Activated CD4-positive, alpha-beta memory T cell treated with anti-CD3 and anti-CD28 coated beads, Interleukin-2, amount 10 ng/mL, durations not matched to agents 7 days and 5 days (primary cell): ENCODE measurements around the gene SPATA12. TPM values are rescaled to one million over a fixed set of nuclear protein-coding genes. Genes with fewer than 3 reads are reported as not detected.

Experiments
- CTCF ChIA-PET: fragments of 350-600 bp; sonication (Branson Sonifier 250); formaldehyde crosslinking; loops from one replicate; lab custom pipeline; 2021; ENCODE audit warnings: antibody characterized with exemption, inconsistent platforms; lab: Charles Lee
- POLR2A ChIA-PET: fragments of 350-600 bp; sonication (Branson Sonifier 250); formaldehyde crosslinking; loops from one replicate; lab custom pipeline; 2021; ENCODE audit warnings: antibody characterized with exemption; lab: Charles Lee
- DNase-seq: peaks from one replicate; pipeline ENCODE4 v3.0.0-alpha.2; 2020
- H3K27ac Mint-ChIP-seq: one replicate; pipeline ENCODE4 v1.8.0; 2021; ENCODE audit warnings: mild to moderate bottlenecking, mixed read lengths
- H3K27me3 Mint-ChIP-seq: one replicate; pipeline ENCODE4 v1.8.0; 2021; ENCODE audit warnings: mixed read lengths
- H3K36me3 Mint-ChIP-seq: one replicate; pipeline ENCODE4 v1.8.0; 2021; ENCODE audit warnings: low read depth, mixed read lengths
- H3K4me1 Mint-ChIP-seq: one replicate; pipeline ENCODE4 v1.8.0; 2021; ENCODE audit warnings: mixed read lengths
- H3K4me3 Mint-ChIP-seq: one replicate; pipeline ENCODE4 v1.8.0; 2021; ENCODE audit warnings: mild to moderate bottlenecking, mixed read lengths
- H3K9me3 Mint-ChIP-seq: one replicate; pipeline ENCODE4 v1.8.0; 2021; ENCODE audit warnings: mixed read lengths
- total RNA-seq, 2 experiments: library from RNA; stranded (reverse); gene quantifications; one replicate each; pipeline ENCODE4 v1.2.3, GENCODE V29; 2021

Gene SPATA12
- total RNA-seq, 2 experiments from 2014 or later, result not detected

- Mint-ChIP-seq H3K9me3 (no peaks in the 10 kb centered on the region), H3K36me3 (no peaks in the 10 kb centered on the region), H3K4me3 (no peak overlapping the region), H3K27me3 (peaks cover 6% of the 10 kb centered on the region), H3K4me1 (no peaks in the 10 kb centered on the region), H3K27ac (no peak overlapping the region)
- CTCF ChIA-PET, result no interaction called here
- POLR2A ChIA-PET, result no interaction called here
- DNase-seq, result no peak
Observed at GRCh38 chr3:57031631-57032541, 28.6 kb upstream of the SPATA12 start.

GRCh38 chr3:57036952-57037351 lies 23.5 kb upstream of the SPATA12 start:
- DNase-seq, result no peak
- ChIA-PET POLR2A (no interaction called here), CTCF (no interaction called here)
- Mint-ChIP-seq H3K36me3 (no peaks in the 10 kb centered on the region), H3K27me3 (peaks cover 25% of the 10 kb centered on the region), H3K27ac (no peak overlapping the region), H3K4me1 (peaks cover 2% of the 10 kb centered on the region), H3K4me3 (no peak overlapping the region), H3K9me3 (no peaks in the 10 kb centered on the region)

- CTCF ChIA-PET, result no interaction called here
- peaks cover 25% of the 10 kb centered on the region for H3K27me3 Mint-ChIP-seq
- no peak overlapping the region for H3K27ac Mint-ChIP-seq
- H3K9me3 Mint-ChIP-seq, result no peaks in the 10 kb centered on the region
- H3K4me3 Mint-ChIP-seq, result no peak overlapping the region
- H3K36me3 Mint-ChIP-seq, result no peaks in the 10 kb centered on the region
- POLR2A ChIA-PET, result no interaction called here
- no peak for DNase-seq
- H3K4me1 Mint-ChIP-seq, result peaks cover 2% of the 10 kb centered on the region
Observed at GRCh38 chr3:57038466-57039164, 21.8 kb upstream of the SPATA12 start.

- H3K4me3 Mint-ChIP-seq, result no peak overlapping the region
- DNase-seq, result no peak
- H3K4me1 Mint-ChIP-seq, result peaks cover 2% of the 10 kb centered on the region
- no peaks in the 10 kb centered on the region for H3K9me3 Mint-ChIP-seq
- H3K27me3 Mint-ChIP-seq, result peaks cover 27% of the 10 kb centered on the region
- no peaks in the 10 kb centered on the region for H3K36me3 Mint-ChIP-seq
- no peak overlapping the region for H3K27ac Mint-ChIP-seq
- ChIA-PET POLR2A (no interaction called here), CTCF (interaction anchor here (0.8 kb wide), 1 partner anchor 58 kb away, joined by 3 read pairs; no protein-coding TSS in a partner anchor)
Observed at GRCh38 chr3:57041674-57042073, 18.8 kb upstream of the SPATA12 start.

- DNase-seq, result no peak
- H3K36me3 Mint-ChIP-seq, result no peaks in the 10 kb centered on the region
Observed at GRCh38 chr3:57043518-57043917, 16.9 kb upstream of the SPATA12 start.

GRCh38 chr3:57046101-57046765 lies 14.2 kb upstream of the SPATA12 start:
- Mint-ChIP-seq H3K4me3 (no peak overlapping the region), H3K27ac (no peak overlapping the region), H3K27me3 (peaks cover 12% of the 10 kb centered on the region), H3K4me1 (no peaks in the 10 kb centered on the region), H3K9me3 (no peaks in the 10 kb centered on the region), H3K36me3 (no peaks in the 10 kb centered on the region)
- DNase-seq, result no peak
- ChIA-PET CTCF (no interaction called here), POLR2A (no interaction called here)

More at GRCh38 chr3:57043518-57043917, 16.9 kb upstream of the SPATA12 start:
- no peak overlapping the region for H3K4me3 Mint-ChIP-seq
- ChIA-PET POLR2A (no interaction called here), CTCF (no interaction called here)
- no peak overlapping the region for H3K27ac Mint-ChIP-seq
- peaks cover 2% of the 10 kb centered on the region for H3K4me1 Mint-ChIP-seq
- no peaks in the 10 kb centered on the region for H3K9me3 Mint-ChIP-seq
- peaks cover 27% of the 10 kb centered on the region for H3K27me3 Mint-ChIP-seq

GRCh38 chr3:57048052-57048671 lies 12.3 kb upstream of the SPATA12 start:
- H3K4me1 Mint-ChIP-seq, result no peaks in the 10 kb centered on the region
- POLR2A ChIA-PET, result no interaction called here
- no peak for DNase-seq
- H3K36me3 Mint-ChIP-seq, result no peaks in the 10 kb centered on the region
- CTCF ChIA-PET, result no interaction called here
- no peak overlapping the region for H3K27ac Mint-ChIP-seq
- no peak overlapping the region for H3K4me3 Mint-ChIP-seq
- H3K9me3 Mint-ChIP-seq, result no peaks in the 10 kb centered on the region
- H3K27me3 Mint-ChIP-seq, result peaks cover 6% of the 10 kb centered on the region

- peaks cover 9% of the 10 kb centered on the region for H3K27me3 Mint-ChIP-seq
- H3K9me3 Mint-ChIP-seq, result no peaks in the 10 kb centered on the region
- no peak for DNase-seq
- POLR2A ChIA-PET, result no interaction called here
- H3K27ac Mint-ChIP-seq, result no peak overlapping the region
- no peaks in the 10 kb centered on the region for H3K4me1 Mint-ChIP-seq
- H3K4me3 Mint-ChIP-seq, result no peak overlapping the region
- CTCF ChIA-PET, result no interaction called here
- no peaks in the 10 kb centered on the region for H3K36me3 Mint-ChIP-seq
Observed at GRCh38 chr3:57048728-57049127, 11.7 kb upstream of the SPATA12 start.

GRCh38 chr3:57052662-57053061 lies 7.8 kb upstream of the SPATA12 start:
- POLR2A ChIA-PET, result interaction anchor here (0.6 kb wide), 1 partner anchor 1545 kb away, joined by 3 read pairs; no protein-coding TSS in a partner anchor

GRCh38 chr3:57053122-57053521 lies 7.3 kb upstream of the SPATA12 start:
- no peaks in the 10 kb centered on the region for H3K4me1 Mint-ChIP-seq
- ChIA-PET POLR2A (no interaction called here), CTCF (no interaction called here)
- DNase-seq, result no peak
- H3K4me3 Mint-ChIP-seq, result no peak overlapping the region
- no peaks in the 10 kb centered on the region for H3K9me3 Mint-ChIP-seq
- H3K27ac Mint-ChIP-seq, result no peak overlapping the region
- no peaks in the 10 kb centered on the region for H3K36me3 Mint-ChIP-seq
- H3K27me3 Mint-ChIP-seq, result peaks cover 13% of the 10 kb centered on the region

More at GRCh38 chr3:57052662-57053061, 7.8 kb upstream of the SPATA12 start:
- H3K27me3 Mint-ChIP-seq, result peaks cover 13% of the 10 kb centered on the region
- H3K4me1 Mint-ChIP-seq, result no peaks in the 10 kb centered on the region
- CTCF ChIA-PET, result no interaction called here
- H3K4me3 Mint-ChIP-seq, result no peak overlapping the region
- DNase-seq, result no peak
- no peaks in the 10 kb centered on the region for H3K36me3 Mint-ChIP-seq
- H3K9me3 Mint-ChIP-seq, result no peaks in the 10 kb centered on the region
- H3K27ac Mint-ChIP-seq, result no peak overlapping the region

GRCh38 chr3:57057351-57057750 lies 3.1 kb upstream of the SPATA12 start:
- CTCF ChIA-PET, result no interaction called here

GRCh38 chr3:57059411-57059810 lies 1.1 kb upstream of the SPATA12 start:
- Mint-ChIP-seq H3K4me3 (no peak overlapping the region), H3K27ac (no peak overlapping the region), H3K27me3 (peaks cover 12% of the 10 kb centered on the region), H3K36me3 (no peaks in the 10 kb centered on the region), H3K9me3 (no peaks in the 10 kb centered on the region), H3K4me1 (peaks cover 4% of the 10 kb centered on the region)
- ChIA-PET CTCF (no interaction called here), POLR2A (no interaction called here)
- DNase-seq, result no peak

More at GRCh38 chr3:57057351-57057750, 3.1 kb upstream of the SPATA12 start:
- Mint-ChIP-seq H3K9me3 (no peaks in the 10 kb centered on the region), H3K4me3 (no peak overlapping the region), H3K4me1 (peaks cover 4% of the 10 kb centered on the region), H3K36me3 (no peaks in the 10 kb centered on the region), H3K27ac (no peak overlapping the region), H3K27me3 (peaks cover 9% of the 10 kb centered on the region)
- DNase-seq, result no peak
- POLR2A ChIA-PET, result no interaction called here
